ENCODE measurements around the gene PTPRD. TPM values are rescaled to one million over a fixed set of nuclear protein-coding genes. Genes with fewer than 3 reads are reported as not detected.

Gene PTPRD
- total RNA-seq, 4 donors from 2014 or later: 19.6 to 78.9 (median 45.6) TPM

DNA sequence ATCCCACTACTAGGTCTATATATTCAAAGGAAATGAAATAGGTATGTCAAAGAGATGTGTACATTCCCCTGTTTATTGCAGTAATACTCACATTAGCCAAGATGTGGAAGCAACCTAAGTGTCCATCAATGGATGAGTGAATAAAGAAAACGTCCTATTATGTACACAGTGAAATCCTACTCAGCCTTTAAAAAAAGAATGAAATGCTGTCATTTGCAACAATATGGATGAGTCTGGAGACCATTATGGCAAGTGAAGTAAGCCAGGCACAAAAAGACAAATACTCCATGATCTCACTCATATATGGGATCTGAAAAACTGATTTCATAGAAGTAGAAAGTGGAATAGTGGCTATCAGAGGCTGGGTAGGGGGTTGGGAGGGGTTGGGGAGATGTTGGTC lies 1904.1 kb downstream of the PTPRD start:
- no peaks in the 10 kb centered on the region for H3K4me1 ChIP-seq
- no peak overlapping the region for H3K4me3 ChIP-seq (replicated peaks in 1 of 3)
- H3K27ac ChIP-seq: no peak overlapping the region
- WGBS, 2 donors: 49 to 64% methylated on average over 1 of the region's 1 CpG
- intact Hi-C loops (cut with DNase I): no loop called here
- no peaks in the 10 kb centered on the region for H3K27me3 ChIP-seq
- no peaks in the 10 kb centered on the region for H3K36me3 ChIP-seq
- no peaks in the 10 kb centered on the region for H3K9me3 ChIP-seq
- no peak for DNase-seq
- TF ChIP-seq, protein P1, sequence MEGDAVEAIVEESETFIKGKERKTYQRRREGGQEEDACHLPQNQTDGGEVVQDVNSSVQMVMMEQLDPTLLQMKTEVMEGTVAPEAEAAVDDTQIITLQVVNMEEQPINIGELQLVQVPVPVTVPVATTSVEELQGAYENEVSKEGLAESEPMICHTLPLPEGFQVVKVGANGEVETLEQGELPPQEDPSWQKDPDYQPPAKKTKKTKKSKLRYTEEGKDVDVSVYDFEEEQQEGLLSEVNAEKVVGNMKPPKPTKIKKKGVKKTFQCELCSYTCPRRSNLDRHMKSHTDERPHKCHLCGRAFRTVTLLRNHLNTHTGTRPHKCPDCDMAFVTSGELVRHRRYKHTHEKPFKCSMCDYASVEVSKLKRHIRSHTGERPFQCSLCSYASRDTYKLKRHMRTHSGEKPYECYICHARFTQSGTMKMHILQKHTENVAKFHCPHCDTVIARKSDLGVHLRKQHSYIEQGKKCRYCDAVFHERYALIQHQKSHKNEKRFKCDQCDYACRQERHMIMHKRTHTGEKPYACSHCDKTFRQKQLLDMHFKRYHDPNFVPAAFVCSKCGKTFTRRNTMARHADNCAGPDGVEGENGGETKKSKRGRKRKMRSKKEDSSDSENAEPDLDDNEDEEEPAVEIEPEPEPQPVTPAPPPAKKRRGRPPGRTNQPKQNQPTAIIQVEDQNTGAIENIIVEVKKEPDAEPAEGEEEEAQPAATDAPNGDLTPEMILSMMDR (IDR thresholded peaks at IDR 0.05): no peak
- TF ChIP-seq POLR2A (IDR thresholded peaks at IDR 0.05): no peak

DNA sequence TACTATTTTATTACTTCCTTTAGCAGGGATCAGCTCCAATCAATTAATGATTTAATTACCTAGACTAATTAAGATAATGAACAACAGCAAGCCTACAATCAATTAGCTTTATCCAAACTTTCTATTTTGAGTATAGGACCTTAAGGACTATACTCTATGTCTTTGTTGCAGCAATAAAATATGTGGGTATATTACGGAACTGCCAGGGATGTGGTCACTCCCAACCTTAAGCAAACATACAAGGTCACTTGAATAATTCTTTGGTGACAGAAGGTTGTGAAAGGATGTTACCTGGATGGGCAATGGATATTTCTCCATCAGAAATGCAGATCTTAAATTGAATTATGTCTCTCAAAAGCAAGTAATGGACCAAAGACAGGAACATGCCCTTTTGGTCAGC lies 1905.8 kb downstream of the PTPRD start:
- TF ChIP-seq, protein P1 (IDR thresholded peaks at IDR 0.05): no peak
- intact Hi-C loops (cut with DNase I): no loop called here
- 100% methylated on average over 1 of the region's 1 CpG for WGBS, 2 donors
- H3K4me1 ChIP-seq: no peaks in the 10 kb centered on the region
- H3K9me3 ChIP-seq: no peaks in the 10 kb centered on the region
- no peak overlapping the region for H3K4me3 ChIP-seq (replicated peaks in 1 of 3)
- no peaks in the 10 kb centered on the region for H3K27me3 ChIP-seq
- DNase-seq: no peak
- no peaks in the 10 kb centered on the region for H3K36me3 ChIP-seq
- H3K27ac ChIP-seq: no peak overlapping the region

DNA sequence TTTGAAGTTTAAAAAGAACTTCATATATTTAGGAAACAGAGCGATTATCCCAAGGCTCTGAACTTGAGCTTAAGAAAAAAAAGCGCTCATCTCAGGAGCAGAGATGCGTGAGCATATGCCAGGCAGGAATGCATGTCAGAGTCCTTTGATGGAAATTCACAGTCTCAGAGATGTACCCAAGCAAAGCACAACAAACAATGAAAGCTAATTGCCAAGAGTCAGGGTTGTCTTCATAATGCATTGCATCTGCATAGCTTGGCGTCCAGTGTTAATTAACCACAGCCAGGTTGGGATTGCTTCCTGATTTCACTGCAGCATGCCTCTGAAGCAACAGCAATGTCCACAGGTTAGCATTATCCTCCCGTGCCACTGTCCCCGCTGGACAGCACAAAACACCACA lies 1906.3 kb downstream of the PTPRD start:
- Histone ChIP-seq H3K36me3 (no peaks in the 10 kb centered on the region), H3K4me3 (replicated peaks in 1 of 3) (no peak overlapping the region), H3K9me3 (no peaks in the 10 kb centered on the region), H3K27ac (no peak overlapping the region), H3K4me1 (no peaks in the 10 kb centered on the region), H3K27me3 (no peaks in the 10 kb centered on the region)
- intact Hi-C loops (cut with DNase I): no loop called here
- TF ChIP-seq, protein P1 (IDR thresholded peaks at IDR 0.05): no peak
- no peak for TF ChIP-seq POLR2A (IDR thresholded peaks at IDR 0.05)
- WGBS, 2 donors: 88 to 92% methylated on average over 6 of the region's 6 CpGs
- no peak for DNase-seq

DNA sequence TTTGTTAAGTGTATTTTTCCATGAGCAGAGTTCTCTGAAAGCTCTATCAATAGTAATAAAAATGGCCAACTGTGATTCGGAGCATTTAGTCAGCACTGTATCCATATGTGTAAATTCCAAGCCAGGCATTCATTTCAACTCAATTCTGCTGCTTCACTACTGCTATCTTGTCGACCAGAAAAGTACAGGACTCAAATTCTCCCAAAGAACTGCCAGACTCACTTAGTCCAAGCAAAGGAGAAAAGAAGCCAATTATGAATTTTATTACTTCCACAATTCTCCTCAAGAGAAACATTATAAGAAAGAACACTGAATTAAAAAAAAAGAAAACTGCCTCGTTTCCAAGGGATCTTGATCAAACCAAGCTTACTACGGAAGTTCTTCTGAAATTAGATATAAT lies 1906.9 kb downstream of the PTPRD start:
- Histone ChIP-seq H3K4me1 (no peaks in the 10 kb centered on the region), H3K36me3 (no peaks in the 10 kb centered on the region), H3K27me3 (no peaks in the 10 kb centered on the region), H3K9me3 (no peaks in the 10 kb centered on the region), H3K27ac (no peak overlapping the region), H3K4me3 (replicated peaks in 1 of 3) (no peak overlapping the region)
- DNase-seq: no peak
- intact Hi-C loops (cut with DNase I): no loop called here
- TF ChIP-seq, protein P1 (IDR thresholded peaks at IDR 0.05): no peak
- WGBS, 2 donors: 71 to 74% methylated on average over 4 of the region's 4 CpGs

DNA sequence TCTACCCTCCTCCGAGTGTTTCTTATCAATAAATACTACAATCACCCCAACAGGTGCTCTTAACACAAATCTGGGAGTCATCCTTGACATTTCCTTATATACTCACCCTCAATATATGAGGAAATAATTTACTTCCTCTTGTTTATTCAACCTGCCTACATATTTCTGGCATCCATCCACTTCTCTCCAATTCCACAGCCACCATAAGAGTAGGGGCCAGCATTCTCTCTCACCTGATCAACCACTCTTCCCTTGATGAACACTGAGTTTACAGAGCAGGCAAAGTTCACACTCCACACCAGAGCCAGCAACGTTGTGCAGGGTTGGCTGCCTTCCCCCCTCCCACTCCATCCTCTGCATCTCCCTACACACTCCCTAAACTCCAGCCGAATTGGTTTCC lies 1908.9 kb downstream of the PTPRD start:
- no peak overlapping the region for H3K27ac ChIP-seq
- no peaks in the 10 kb centered on the region for H3K9me3 ChIP-seq
- intact Hi-C loops (cut with DNase I): no loop called here
- no peaks in the 10 kb centered on the region for H3K4me1 ChIP-seq
- TF ChIP-seq, protein P1 (IDR thresholded peaks at IDR 0.05): no peak
- no peak for TF ChIP-seq POLR2A (IDR thresholded peaks at IDR 0.05)
- 44 to 50% methylated on average over 3 of the region's 3 CpGs for WGBS, 2 donors
- DNase-seq: no peak
- H3K4me3 ChIP-seq (replicated peaks in 1 of 3): no peak overlapping the region
- H3K36me3 ChIP-seq: no peaks in the 10 kb centered on the region
- H3K27me3 ChIP-seq: no peaks in the 10 kb centered on the region

Measured in thyroid gland (tissue), 4 donors.